Pancreas (tissue), 10 donors: ENCODE measurements around the gene DIAPH3. TPM values are rescaled to one million over a fixed set of nuclear protein-coding genes. Genes with fewer than 3 reads are reported as not detected.

Source experiments
- ATAC-seq, 4 donors: fragments of 200-7000 bp; cut with Tn5 transposase; one replicate each; pipeline versions ENCODE4 v1.8.0 to v1.9.1; 2020; ENCODE audit warnings: mild to moderate bottlenecking in 4 of 4, moderate library complexity in 4 of 4
- DNase-seq, 6 donors: peaks; one replicate each; pipeline ENCODE4 v3.0.0-alpha.2; 2020
- FAIRE-seq: peaks from 2 replicates; lab custom pipeline; 2012; peaks lifted over from hg19 to GRCh38; lab: Jason Lieb, UNC
- H3K27ac ChIP-seq, 4 donors: fragments of 200-600 bp; sonication (generic); 1 replicate in 3 of 4; 2 replicates in 1 of 4; pipeline versions ENCODE4 v1.5.0 to v1.8.0; 2020
- H3K27me3 ChIP-seq, 4 donors: fragments of 200-600 bp; one replicate each; pipeline ENCODE4 v1.8.0; 2021
- H3K36me3 ChIP-seq, 3 donors: fragments of 200-600 bp; sonication (generic) in 1 of 3; one replicate each; pipeline versions ENCODE4 v1.5.0 to v1.8.0; 2020 to 2021
- H3K4me1 ChIP-seq, 3 donors: fragments of 200-600 bp; one replicate each; pipeline ENCODE4 v1.8.0; 2021
- H3K4me3 ChIP-seq, 4 donors: fragments of 200-600 bp; sonication (generic) in 2 of 4; one replicate each; pipeline versions ENCODE4 v1.5.0 to v1.8.0; 2020 to 2021
- H3K9me3 ChIP-seq, 4 donors: fragments of 200-600 bp; one replicate each; pipeline ENCODE4 v1.8.0; 2021
- WGBS, 2 donors: extraction: QIAGEN DNeasy Blood & Tissue Kit; methylation state at CpG; one replicate each; pipeline ENCODE4 v1.1.7; 2013; 5-methylcytosine and 5-hydroxymethylcytosine counted together
- intact Hi-C, 3 donors: fragments of 100-400 bp; cut with DNase I; formaldehyde crosslinking; loops; one replicate each; pipeline versions ENCODE4 v1.11.1 to v1.14.2; 2022
- polyA plus RNA-seq, 2 donors: library from polyadenylated mRNA; stranded (reverse); fragments of 200-250 nt; gene quantifications; one replicate each; pipeline ENCODE4 v1.2.3, GENCODE V29; 2013
- total RNA-seq, 6 donors: library from RNA; stranded (reverse); fragmentation: NEBNext Ultra II Directional in 4 of 6; extraction: Animal tissue kit (Norgen Biotek cat#: 25700) in 4 of 6; gene quantifications; one replicate each; pipeline versions ENCODE4 v1.2.1 to v1.2.4, GENCODE V29; 2021 to 2023
- TF ChIP-seq, protein P1 (sequence below), 4 donors: fragments of 200-600 bp; sonication (generic) in 3 of 4; IDR thresholded peaks; one replicate each; pipeline versions ENCODE4 v1.5.0 to v1.8.0; 2021; ENCODE audit warnings: antibody characterized with exemption in 4 of 4
- donor health status: healthy with polysubstance abuse.
- donor health status: DM: no; HTN: no; CAD: no; lungs with moderate emphysema.
- donor health status: DM: no; HTN: no; CAD: no.
- donor health status: control.
- donor health status: control.
- donor health status: Bipolar disorder and iron deficiency.
- donor health status: DM: yes; HTN: yes; CAD: no.
- donor health status: DM: no; HTN: no; CAD: no.
- donor health status: DM: no; HTN: no; CAD: no.
- donor health status: DM: yes; HTN: yes; CAD: no.

Gene DIAPH3
- total and polyA plus RNA-seq, 8 donors, result 0.12 to 1.3 (median 0.42) TPM; not detected in 1

DNA sequence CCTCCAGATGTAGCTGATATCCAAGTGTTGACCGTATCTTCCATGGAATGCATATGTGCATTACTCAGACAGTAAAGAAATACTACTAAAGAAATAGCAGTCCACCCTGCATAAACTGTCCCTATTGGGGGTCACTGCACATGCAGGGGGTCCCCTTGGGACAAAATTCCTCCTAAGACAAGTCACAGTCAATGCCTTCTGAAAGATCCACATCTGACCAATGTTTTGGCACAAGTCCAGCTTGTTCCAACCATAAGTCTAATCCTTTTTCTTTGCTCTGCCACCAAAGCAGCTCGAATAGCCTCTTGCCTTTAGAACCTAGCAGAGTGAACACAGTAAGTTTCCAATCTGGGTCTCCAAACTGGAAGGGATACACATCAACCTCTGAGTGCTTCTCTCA, 87.9 kb downstream of the DIAPH3 start:
- Histone ChIP-seq H3K9me3 (no peaks in the 10 kb centered on the region), H3K27ac (no peak overlapping the region), H3K4me3 (no peak overlapping the region), H3K4me1 (no peaks in the 10 kb centered on the region), H3K27me3 (no peaks in the 10 kb centered on the region), H3K36me3 (no peaks in the 10 kb centered on the region)
- intact Hi-C loops, result no loop called here
- 93 to 94% methylated on average over 2 of the region's 2 CpGs for WGBS, 2 donors
- FAIRE-seq (no peak), ATAC-seq (no peak), DNase-seq (no peak)
- TF ChIP-seq, protein P1, sequence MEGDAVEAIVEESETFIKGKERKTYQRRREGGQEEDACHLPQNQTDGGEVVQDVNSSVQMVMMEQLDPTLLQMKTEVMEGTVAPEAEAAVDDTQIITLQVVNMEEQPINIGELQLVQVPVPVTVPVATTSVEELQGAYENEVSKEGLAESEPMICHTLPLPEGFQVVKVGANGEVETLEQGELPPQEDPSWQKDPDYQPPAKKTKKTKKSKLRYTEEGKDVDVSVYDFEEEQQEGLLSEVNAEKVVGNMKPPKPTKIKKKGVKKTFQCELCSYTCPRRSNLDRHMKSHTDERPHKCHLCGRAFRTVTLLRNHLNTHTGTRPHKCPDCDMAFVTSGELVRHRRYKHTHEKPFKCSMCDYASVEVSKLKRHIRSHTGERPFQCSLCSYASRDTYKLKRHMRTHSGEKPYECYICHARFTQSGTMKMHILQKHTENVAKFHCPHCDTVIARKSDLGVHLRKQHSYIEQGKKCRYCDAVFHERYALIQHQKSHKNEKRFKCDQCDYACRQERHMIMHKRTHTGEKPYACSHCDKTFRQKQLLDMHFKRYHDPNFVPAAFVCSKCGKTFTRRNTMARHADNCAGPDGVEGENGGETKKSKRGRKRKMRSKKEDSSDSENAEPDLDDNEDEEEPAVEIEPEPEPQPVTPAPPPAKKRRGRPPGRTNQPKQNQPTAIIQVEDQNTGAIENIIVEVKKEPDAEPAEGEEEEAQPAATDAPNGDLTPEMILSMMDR (IDR thresholded peaks at IDR 0.05), result no peak

GRCh38 chr13:60074397-60074796, 89.3 kb downstream of the DIAPH3 start:
- intact Hi-C loops, result no loop called here
- H3K36me3 ChIP-seq, result no peaks in the 10 kb centered on the region
- H3K27me3 ChIP-seq, result no peaks in the 10 kb centered on the region
- no peak for ATAC-seq
- no peak overlapping the region for H3K27ac ChIP-seq
- FAIRE-seq, result no peak
- H3K4me1 ChIP-seq, result no peaks in the 10 kb centered on the region
- TF ChIP-seq, protein P1 (IDR thresholded peaks at IDR 0.05), result no peak
- no peak for DNase-seq
- 92 to 96% methylated on average over 2 of the region's 2 CpGs for WGBS, 2 donors
- no peak overlapping the region for H3K4me3 ChIP-seq
- H3K9me3 ChIP-seq, result no peaks in the 10 kb centered on the region

DNA sequence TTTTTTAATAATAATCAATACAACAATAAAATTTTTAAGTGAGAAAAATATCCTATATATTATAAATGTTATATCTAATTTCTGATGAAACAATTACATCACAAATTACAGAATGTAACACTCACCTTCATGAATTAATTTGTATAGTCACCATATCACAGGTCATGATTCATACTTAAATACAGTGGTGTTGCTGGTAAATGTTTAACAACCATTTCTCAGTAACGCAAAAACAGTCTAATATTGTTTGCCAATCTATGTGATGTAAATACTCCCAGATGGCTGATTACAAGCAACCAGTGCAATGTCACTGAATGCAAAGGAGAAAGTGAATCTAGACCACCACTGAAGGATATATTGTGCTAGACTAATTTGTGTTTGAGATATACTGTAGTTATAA, 97.5 kb downstream of the DIAPH3 start:
- WGBS, 2 donors, result 22 to 27% methylated on average over 1 of the region's 1 CpG
- no peaks in the 10 kb centered on the region for H3K4me1 ChIP-seq
- no peak overlapping the region for H3K27ac ChIP-seq
- H3K9me3 ChIP-seq, result no peaks in the 10 kb centered on the region
- H3K4me3 ChIP-seq, result no peak overlapping the region
- intact Hi-C loops, result no loop called here
- DNase-seq (no peak), FAIRE-seq (no peak), ATAC-seq (no peak)
- no peaks in the 10 kb centered on the region for H3K27me3 ChIP-seq
- TF ChIP-seq, protein P1 (IDR thresholded peaks at IDR 0.05), result no peak
- no peaks in the 10 kb centered on the region for H3K36me3 ChIP-seq

DNA sequence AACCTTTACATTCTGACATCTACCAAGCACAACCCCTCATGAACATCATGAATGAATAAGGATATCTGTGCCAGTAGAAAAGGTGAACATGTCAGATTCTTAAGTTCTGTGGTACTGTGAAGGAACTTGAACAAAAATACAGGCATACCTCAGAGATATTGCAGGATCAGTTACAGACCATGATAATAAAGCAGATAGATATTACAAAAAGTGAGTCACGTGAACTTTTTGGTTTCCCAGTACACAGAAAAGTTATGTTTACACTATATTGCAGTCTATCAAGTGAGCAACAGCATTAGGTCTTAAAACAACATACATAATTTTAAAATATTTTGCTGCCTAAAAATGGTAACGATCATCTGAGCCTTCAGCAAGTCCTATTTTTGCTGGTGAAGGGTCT, 101.2 kb downstream of the DIAPH3 start:
- Histone ChIP-seq H3K36me3 (no peaks in the 10 kb centered on the region), H3K27me3 (no peaks in the 10 kb centered on the region), H3K4me1 (no peaks in the 10 kb centered on the region), H3K9me3 (no peaks in the 10 kb centered on the region), H3K27ac (no peak overlapping the region), H3K4me3 (no peak overlapping the region)
- TF ChIP-seq, protein P1 (IDR thresholded peaks at IDR 0.05), result no peak
- no peak for DNase-seq
- no peak for FAIRE-seq
- intact Hi-C loops, result no loop called here
- WGBS, 2 donors, result 94% methylated on average over 2 of the region's 2 CpGs
- no peak for ATAC-seq

DNA sequence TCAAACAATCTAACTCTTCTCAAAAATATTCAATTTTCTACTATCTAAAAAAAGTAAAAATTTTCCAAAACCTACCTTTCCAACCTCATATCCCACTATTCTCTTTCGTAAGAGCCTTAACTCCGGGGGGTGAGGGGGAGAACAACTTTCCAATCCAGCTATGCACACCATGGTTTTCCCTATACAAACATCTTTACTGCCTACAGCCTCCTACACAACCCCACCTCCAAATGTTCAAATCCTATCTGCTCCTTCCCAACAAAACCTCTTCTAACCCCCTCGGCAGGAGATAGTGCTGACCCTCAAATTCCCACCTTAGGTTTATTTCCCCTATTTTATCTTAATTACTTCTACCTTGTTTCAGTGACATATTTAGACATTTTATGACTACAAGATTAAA, 102.0 kb downstream of the DIAPH3 start:
- no peaks in the 10 kb centered on the region for H3K36me3 ChIP-seq
- no peaks in the 10 kb centered on the region for H3K27me3 ChIP-seq
- TF ChIP-seq, protein P1 (IDR thresholded peaks at IDR 0.05), result no peak
- FAIRE-seq (no peak), DNase-seq (no peak), ATAC-seq (no peak)
- 89% methylated on average over 3 of the region's 3 CpGs for WGBS, 2 donors
- no peaks in the 10 kb centered on the region for H3K9me3 ChIP-seq
- H3K4me1 ChIP-seq, result no peaks in the 10 kb centered on the region
- no peak overlapping the region for H3K27ac ChIP-seq
- intact Hi-C loops, result no loop called here
- no peak overlapping the region for H3K4me3 ChIP-seq
